ENCODE data around the gene RRP7A.

GRCh38 chr22:42471441-42471840 is 48.2 kb downstream of the RRP7A start:
- TF ChIP-seq SUZ12 (IDR thresholded peaks at IDR 0.05; ENCODE audit: extremely low read depth, insufficient read depth, insufficient read length): no peak
- no peak for TF ChIP-seq YY1 (IDR thresholded peaks at IDR 0.05; ENCODE audit: insufficient read depth, insufficient read length)
- TF ChIP-seq ZNF274 (IDR thresholded peaks at IDR 0.05; ENCODE audit: low read depth, low read length): no peak

Measured in NT2/D1 (cell line).